GM23248 (cell line): ENCODE measurements around the gene CCDC167.

ENCODE experiments used
- EZH2 ChIP-seq: fragments of 200-600 bp; sonication (generic); IDR thresholded peaks from 2 replicates; pipeline ENCODE4 v1.6.1; 2018; ENCODE audit warnings: antibody characterized with exemption, mild to moderate bottlenecking; ENCODE audit not compliant: insufficient read depth, poor library complexity, severe bottlenecking
- EZH2phosphoT487 ChIP-seq: fragments of 200-600 bp; sonication (generic); IDR thresholded peaks from 2 replicates; pipeline ENCODE4 v1.6.1; 2018; ENCODE audit warnings: antibody characterized with exemption, moderate library complexity, mild to moderate bottlenecking, low read depth; ENCODE audit not compliant: insufficient read depth

DNA sequence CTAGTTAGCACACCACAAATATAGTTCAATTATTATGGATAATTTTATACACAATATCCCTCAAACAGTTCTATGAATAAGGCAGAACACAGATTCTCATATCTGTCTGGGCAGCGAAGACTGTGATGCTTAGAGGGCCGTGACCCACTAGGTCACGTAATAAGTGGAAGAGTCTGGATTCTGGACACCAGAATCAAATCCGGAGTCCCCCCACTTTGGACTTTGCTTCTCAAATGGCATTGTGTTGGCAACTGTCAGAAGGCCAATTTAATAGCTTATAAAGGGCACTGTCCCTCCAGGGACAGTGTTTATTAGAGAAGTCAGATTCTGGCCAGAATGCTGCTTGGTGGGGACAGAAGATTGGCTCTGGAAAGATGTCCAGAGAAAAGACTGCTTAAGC, 6.8 kb upstream of the CCDC167 start:
- TF ChIP-seq EZH2phosphoT487 (no peak), EZH2 (no peak)
